Type B pancreatic cell (in vitro differentiated cells): ENCODE results near the gene ZBTB14. TPM values are rescaled to one million over a fixed set of nuclear protein-coding genes. Genes with fewer than 3 reads are reported as not detected.

Source experiments
- DNase-seq: peaks from one replicate; pipeline ENCODE4 v3.0.0; 2021; ENCODE audit warnings: mixed read lengths; ENCODE audit not compliant: unreplicated experiment; ENCODE audit errors: extremely low spot score
- H3K27ac Mint-ChIP-seq: 2 replicates; pipeline ENCODE4 v1.8.0; 2021; ENCODE audit warnings: mild to moderate bottlenecking, mixed read lengths
- H3K27me3 Mint-ChIP-seq: 2 replicates; pipeline ENCODE4 v1.8.0; 2021; ENCODE audit warnings: mixed read lengths
- H3K36me3 Mint-ChIP-seq: 2 replicates; pipeline ENCODE4 v1.8.0; 2021; ENCODE audit warnings: mixed read lengths
- H3K4me1 Mint-ChIP-seq: one replicate; pipeline ENCODE4 v1.8.0; 2021; ENCODE audit warnings: mixed read lengths; ENCODE audit not compliant: unreplicated experiment
- H3K4me3 Mint-ChIP-seq: 2 replicates; pipeline ENCODE4 v1.8.0; 2021; ENCODE audit warnings: mild to moderate bottlenecking, mixed read lengths
- H3K9me3 Mint-ChIP-seq: 2 replicates; pipeline ENCODE4 v1.8.0; 2021; ENCODE audit warnings: mixed read lengths
- CTCF ChIP-seq: fragments of 200-600 bp; sonication (generic); conservative IDR thresholded peaks from 2 replicates; pipeline ENCODE4 v1.5.0; 2021; ENCODE audit warnings: antibody characterized with exemption, mild to moderate bottlenecking
- long read RNA-seq: library from polyadenylated mRNA; unstranded; transcript quantifications from one replicate; pipeline ENCODE4 v2.0.0, GENCODE V29; 2020
- total RNA-seq: library from RNA; stranded (reverse); gene quantifications from 2 replicates; pipeline ENCODE4 v1.2.1, GENCODE V29; 2021; ENCODE audit warnings: low replicate concordance

ZBTB14 gene
- total RNA-seq: 11.4 and 12.8 TPM in 2 replicates
- long read RNA-seq, partial matches to known transcripts: 1 of 10 reads
- long read RNA-seq, other reads (novel, unspliced or antisense): 5 of 10 reads

GRCh38 chr18:5295231-5295920 lies at the start of gene ZBTB14:
TSS of gene ZBTB14 (minus strand) at chr18:5295726. CDS start at chr18:5293246, 2,480 bp downstream.
- no peak for TF ChIP-seq CTCF
- Mint-ChIP-seq H3K36me3 (peaks cover 16% of the 10 kb centered on the region), H3K4me1 (peaks cover 11% of the 10 kb centered on the region), H3K27me3 (peaks cover 4% of the 10 kb centered on the region), H3K9me3 (no peaks in the 10 kb centered on the region), H3K4me3 (peak within 1 kb of the TSS; percentile 96), H3K27ac (peak within 1 kb of the TSS; percentile 98)
- peak; percentile 80 for DNase-seq

GRCh38 chr18:5339202-5339834 lies 43.8 kb upstream of the ZBTB14 start:
- no peaks in the 10 kb centered on the region for H3K4me1 Mint-ChIP-seq
- H3K27me3 Mint-ChIP-seq: peaks cover 3% of the 10 kb centered on the region
- no peaks in the 10 kb centered on the region for H3K36me3 Mint-ChIP-seq
- no peak overlapping the region for H3K27ac Mint-ChIP-seq
- no peak overlapping the region for H3K4me3 Mint-ChIP-seq
- H3K9me3 Mint-ChIP-seq: no peaks in the 10 kb centered on the region
- DNase-seq: no peak
- TF ChIP-seq CTCF: no peak

- Mint-ChIP-seq H3K4me1 (no peaks in the 10 kb centered on the region), H3K36me3 (no peaks in the 10 kb centered on the region), H3K4me3 (no peak overlapping the region), H3K27ac (no peak overlapping the region), H3K9me3 (no peaks in the 10 kb centered on the region), H3K27me3 (no peaks in the 10 kb centered on the region)
- no peak for TF ChIP-seq CTCF
- no peak for DNase-seq
These were observed 39.0 kb upstream of the ZBTB14 start for GRCh38 chr18:5334456-5335075.

GRCh38 chr18:5318061-5318700 lies 22.7 kb upstream of the ZBTB14 start:
- Mint-ChIP-seq H3K9me3 (no peaks in the 10 kb centered on the region), H3K36me3 (no peaks in the 10 kb centered on the region)
- no peak for TF ChIP-seq CTCF

GRCh38 chr18:5317186-5317585 lies 21.7 kb upstream of the ZBTB14 start:
- H3K36me3 Mint-ChIP-seq: no peaks in the 10 kb centered on the region
- H3K4me3 Mint-ChIP-seq: no peak overlapping the region
- H3K4me1 Mint-ChIP-seq: no peaks in the 10 kb centered on the region
- TF ChIP-seq CTCF: no peak
- H3K27ac Mint-ChIP-seq: no peak overlapping the region
- H3K27me3 Mint-ChIP-seq: peaks cover 6% of the 10 kb centered on the region
- no peaks in the 10 kb centered on the region for H3K9me3 Mint-ChIP-seq
- DNase-seq: no peak

More at GRCh38 chr18:5318061-5318700, 22.7 kb upstream of the ZBTB14 start:
- H3K4me1 Mint-ChIP-seq: no peaks in the 10 kb centered on the region
- no peak for DNase-seq
- peaks cover 6% of the 10 kb centered on the region for H3K27me3 Mint-ChIP-seq
- H3K27ac Mint-ChIP-seq: no peak overlapping the region
- no peak overlapping the region for H3K4me3 Mint-ChIP-seq
